ENCODE results near the gene DDX54. TPM values are rescaled to one million over a fixed set of nuclear protein-coding genes. Genes with fewer than 3 reads are reported as not detected.

Gene DDX54
- total RNA-seq, 1 experiment from 2014 or later: 83.0 TPM

DNA sequence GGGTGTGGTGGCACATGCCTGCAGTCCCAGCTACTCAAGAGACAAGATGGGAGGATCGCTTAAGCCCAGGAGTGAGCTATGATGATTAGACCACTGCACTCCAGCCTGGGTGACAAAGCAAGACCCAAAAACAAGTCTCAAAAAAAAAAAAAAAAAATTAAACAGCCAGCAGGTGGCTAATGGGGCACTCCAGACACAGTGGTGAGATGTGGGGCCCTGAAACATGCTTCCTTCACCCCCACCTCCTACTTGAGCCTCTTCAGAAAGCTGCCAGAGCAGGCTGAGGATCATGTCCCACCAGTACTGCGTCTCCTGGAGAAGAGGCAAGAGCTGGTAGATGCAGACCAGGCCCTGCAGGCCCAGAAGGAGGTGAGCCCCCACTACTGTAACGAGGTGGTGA, 33.6 kb downstream of the DDX54 start:
- Histone ChIP-seq H3K23me2 (ENCODE audit: insufficient read length, low read depth, low read length, poor library complexity, severe bottlenecking) (peaks cover 11% of the 10 kb centered on the region), H3K14ac (ENCODE audit: insufficient read depth, low read length) (no peak overlapping the region), H4K20me1 (ENCODE audit: control insufficient read depth, insufficient read depth, insufficient read length) (no peaks in the 10 kb centered on the region), H4K91ac (ENCODE audit: insufficient read length, low read depth, low read length) (no peak overlapping the region), H2AK5ac (ENCODE audit: insufficient read length, low read length) (no peak overlapping the region), H4K8ac (replicated peaks; ENCODE audit: insufficient read length, low read depth, low read length) (no peak overlapping the region), H3K4ac (ENCODE audit: low read depth, low read length) (no peak overlapping the region), H2BK20ac (ENCODE audit: low read depth, low read length, poor library complexity, severe bottlenecking) (no peak overlapping the region), H3K4me2 (ENCODE audit: insufficient read depth, insufficient read length, low read length) (no peak overlapping the region), H3K27me3 (ENCODE audit: insufficient read depth, low read length) (peaks cover 14% of the 10 kb centered on the region; the same call in 1 of the 2 replicates), H2BK12ac (ENCODE audit: insufficient read length, low read depth, low read length) (no peak overlapping the region), H2BK15ac (ENCODE audit: low read depth, low read length) (no peak overlapping the region), H3T11ph (ENCODE audit: low read length) (no peak overlapping the region), H3K56ac (ENCODE audit: insufficient read length, low read depth, low read length) (no peak overlapping the region), H2BK5ac (ENCODE audit: insufficient read length, low read length) (no peak overlapping the region), H3K79me2 (ENCODE audit: insufficient read depth, low read length) (no peaks in the 10 kb centered on the region), H3K18ac (ENCODE audit: insufficient read length, low read depth, low read length) (no peak overlapping the region), H2AFZ (ENCODE audit: low read length) (no peak overlapping the region), H3K23ac (ENCODE audit: insufficient read length, low read depth, low read length) (no peak overlapping the region), H3K27ac (ENCODE audit: insufficient read length, low read depth, low read length) (no peak overlapping the region), H3K79me1 (ENCODE audit: insufficient read depth, low read depth, low read length, poor library complexity, severe bottlenecking) (no peaks in the 10 kb centered on the region), H3K9me3 (ENCODE audit: control insufficient read depth, low read depth, low read length) (no peaks in the 10 kb centered on the region), H3K4me1 (ENCODE audit: insufficient read depth, low read length) (peaks cover 3% of the 10 kb centered on the region; the same call in 1 of the 2 replicates), H2BK120ac (ENCODE audit: low read depth, low read length, poor library complexity, severe bottlenecking) (no peak overlapping the region), H3K9ac (ENCODE audit: extremely low read depth, insufficient read length, low read length) (no peak overlapping the region), H4K5ac (ENCODE audit: insufficient read length, low read depth, low read length) (no peak overlapping the region)
- H3K27ac Mint-ChIP-seq: no peak overlapping the region
- no peak for DNase-seq
- H3K4me3 Mint-ChIP-seq: no peak overlapping the region; a peak in 1 of 5 replicates
- peaks cover 0 to 3% (median 0%) of the 10 kb centered on the region in 3 experiments; a peak in 5 of 7 replicates for H3K36me3 Mint-ChIP-seq (ENCODE audit: insufficient read depth in 1 of 3, low read depth in 3 of 3)
- WGBS (ENCODE audit: extremely low coverage, insufficient read length, low lambda C conversion rate): no CpG with 5 or more reads among the region's 3 CpGs
- peaks cover 6% of the 10 kb centered on the region in 2 experiments; a peak in 4 of 5 replicates for H3K9me3 Mint-ChIP-seq
- H3K4me1 Mint-ChIP-seq: peaks cover 15 to 26% of the 10 kb centered on the region in 2 experiments
- peaks cover 71% of the 10 kb centered on the region for H3K27me3 Mint-ChIP-seq (ENCODE audit: low read depth)
- TF ChIP-seq, protein P1, sequence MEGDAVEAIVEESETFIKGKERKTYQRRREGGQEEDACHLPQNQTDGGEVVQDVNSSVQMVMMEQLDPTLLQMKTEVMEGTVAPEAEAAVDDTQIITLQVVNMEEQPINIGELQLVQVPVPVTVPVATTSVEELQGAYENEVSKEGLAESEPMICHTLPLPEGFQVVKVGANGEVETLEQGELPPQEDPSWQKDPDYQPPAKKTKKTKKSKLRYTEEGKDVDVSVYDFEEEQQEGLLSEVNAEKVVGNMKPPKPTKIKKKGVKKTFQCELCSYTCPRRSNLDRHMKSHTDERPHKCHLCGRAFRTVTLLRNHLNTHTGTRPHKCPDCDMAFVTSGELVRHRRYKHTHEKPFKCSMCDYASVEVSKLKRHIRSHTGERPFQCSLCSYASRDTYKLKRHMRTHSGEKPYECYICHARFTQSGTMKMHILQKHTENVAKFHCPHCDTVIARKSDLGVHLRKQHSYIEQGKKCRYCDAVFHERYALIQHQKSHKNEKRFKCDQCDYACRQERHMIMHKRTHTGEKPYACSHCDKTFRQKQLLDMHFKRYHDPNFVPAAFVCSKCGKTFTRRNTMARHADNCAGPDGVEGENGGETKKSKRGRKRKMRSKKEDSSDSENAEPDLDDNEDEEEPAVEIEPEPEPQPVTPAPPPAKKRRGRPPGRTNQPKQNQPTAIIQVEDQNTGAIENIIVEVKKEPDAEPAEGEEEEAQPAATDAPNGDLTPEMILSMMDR (conservative IDR thresholded peaks at IDR 0.05): no peak
